Measurements from ENCODE around the gene KLF12. TPM values are rescaled to one million over a fixed set of nuclear protein-coding genes. Genes with fewer than 3 reads are reported as not detected.

The KLF12 gene
- polyA plus RNA-seq, 3 donors from 2014 or later, result 19.6 to 28.1 (median 21.4) TPM

DNA sequence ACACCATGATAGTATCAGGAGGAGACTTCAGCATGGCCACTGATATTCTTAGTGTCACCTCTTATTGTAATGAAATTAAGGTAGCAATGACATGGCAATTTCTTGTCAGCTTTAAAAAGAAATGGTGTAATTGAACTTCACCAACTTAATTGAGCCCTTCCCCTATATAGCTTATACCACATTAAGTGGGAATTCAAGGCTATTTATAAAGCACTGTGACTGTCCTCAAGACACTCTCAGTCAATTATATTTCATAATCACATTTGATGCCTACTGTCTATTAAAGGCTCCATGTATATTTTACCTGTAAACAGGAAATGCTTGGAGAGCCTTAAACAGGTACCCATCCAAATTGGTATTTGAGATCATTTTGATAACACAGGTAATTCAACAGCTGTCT, 28.3 kb downstream of the KLF12 start:
- peaks cover 63 to 95% of the 10 kb centered on the region in 2 donors for H3K4me1 Mint-ChIP-seq
- peaks cover 0 to 4% (median 0%) of the 10 kb centered on the region in 3 donors for H3K36me3 Mint-ChIP-seq
- H3K27me3 Mint-ChIP-seq (ENCODE audit: low read depth in 3 of 3), result no peaks in the 10 kb centered on the region
- no peak overlapping the region for H3K27ac Mint-ChIP-seq
- no peak overlapping the region for H3K4me3 Mint-ChIP-seq
- H3K9me3 Mint-ChIP-seq, result no peaks in the 10 kb centered on the region
- DNase-seq, result no peak

DNA sequence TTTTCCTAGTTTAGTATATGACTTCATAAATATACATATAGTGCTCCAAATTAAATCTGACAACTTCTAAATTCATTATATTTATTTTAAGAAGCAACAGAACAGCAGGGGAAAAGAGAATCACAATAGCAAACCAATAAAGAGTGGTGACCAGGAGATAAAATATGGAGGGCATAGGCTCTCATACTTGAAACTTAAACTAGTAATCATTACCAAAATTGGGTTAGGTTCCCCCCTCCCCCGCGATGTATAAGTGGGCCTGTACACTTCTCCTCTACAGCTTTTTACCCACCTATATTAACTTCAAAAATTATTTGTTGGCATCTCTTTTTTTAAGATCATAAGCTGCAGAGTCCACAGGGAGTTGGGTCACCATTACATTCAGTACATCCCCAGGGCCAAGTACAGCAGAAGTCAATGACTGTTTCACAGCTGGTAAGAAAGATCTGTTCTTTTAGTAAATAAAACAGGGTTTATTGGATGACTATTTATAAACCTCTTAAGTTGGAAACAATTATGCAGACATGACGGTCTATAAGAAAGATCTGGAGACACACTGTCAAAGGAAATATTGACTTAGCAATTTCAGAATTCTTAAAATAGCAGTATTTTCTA, 29.4 kb downstream of the KLF12 start:
- no peak overlapping the region for H3K4me3 Mint-ChIP-seq
- H3K4me1 Mint-ChIP-seq, result peaks cover 61 to 95% of the 10 kb centered on the region in 2 donors
- H3K27ac Mint-ChIP-seq, result peak overlapping the region in 1 of 6 donors; percentile 26

DNA sequence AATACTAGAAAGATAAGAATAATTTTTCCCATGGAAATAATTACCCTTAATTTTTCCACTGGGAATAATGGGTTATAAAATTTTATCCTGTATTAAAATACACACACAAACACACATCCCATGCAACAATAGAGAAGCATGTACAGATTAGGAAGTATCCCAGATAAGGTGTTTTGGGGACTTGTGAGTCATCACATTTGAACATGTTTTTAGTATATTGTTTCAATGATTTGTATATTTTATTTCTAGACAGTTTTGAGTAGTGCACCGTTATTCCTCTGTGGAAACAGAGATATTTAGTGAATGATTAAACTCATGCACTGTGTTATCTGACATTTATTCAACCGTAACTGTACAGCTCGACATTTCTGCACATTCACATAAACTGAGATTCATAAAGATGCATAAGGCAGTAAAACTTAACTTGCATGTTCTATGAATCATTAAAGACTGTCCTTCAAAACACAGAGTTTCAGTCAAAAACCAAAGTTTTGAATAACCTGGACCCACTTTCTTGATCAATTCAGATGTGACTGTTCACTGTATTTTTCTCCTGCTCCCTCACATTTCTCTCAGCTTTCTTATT, 30.1 kb downstream of the KLF12 start:
- Mint-ChIP-seq H3K27ac (peak overlapping the region in 1 of 6 donors; percentile 26), H3K4me3 (no peak overlapping the region), H3K36me3 (peaks cover 0 to 4% (median 0%) of the 10 kb centered on the region in 3 donors), H3K27me3 (ENCODE audit: low read depth in 3 of 3) (no peaks in the 10 kb centered on the region), H3K9me3 (no peaks in the 10 kb centered on the region), H3K4me1 (peaks cover 63 to 95% of the 10 kb centered on the region in 2 donors)
- DNase-seq, result no peak

More for the DNA sequence above, 29.4 kb downstream of the KLF12 start:
- Mint-ChIP-seq H3K27me3 (ENCODE audit: low read depth in 3 of 3) (no peaks in the 10 kb centered on the region), H3K9me3 (no peaks in the 10 kb centered on the region), H3K36me3 (peaks cover 0 to 4% (median 0%) of the 10 kb centered on the region in 3 donors)
- DNase-seq, result no peak

DNA sequence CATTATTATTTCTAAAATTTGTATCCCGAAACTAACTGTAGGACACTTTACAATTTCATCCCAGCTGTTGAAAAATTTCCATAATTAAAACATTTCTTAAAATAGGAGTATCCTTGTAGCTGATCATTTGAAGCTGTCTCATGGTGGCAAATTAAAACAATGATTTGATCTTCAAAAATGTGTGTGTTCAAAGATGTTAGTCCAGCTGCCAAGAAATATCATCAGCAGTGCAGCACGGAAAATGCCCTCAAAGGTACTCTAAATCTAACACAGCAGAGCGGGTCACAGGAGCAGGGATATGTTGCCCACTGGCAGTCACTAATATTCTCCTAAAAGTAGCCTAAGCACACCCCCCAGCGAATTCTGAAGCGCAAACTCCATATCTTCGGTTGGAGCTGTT, 31.0 kb downstream of the KLF12 start:
- H3K27ac Mint-ChIP-seq, result no peak overlapping the region
- H3K4me1 Mint-ChIP-seq, result peaks cover 65 to 94% of the 10 kb centered on the region in 2 donors
- DNase-seq, result no peak
- H3K4me3 Mint-ChIP-seq, result no peak overlapping the region
- H3K9me3 Mint-ChIP-seq, result no peaks in the 10 kb centered on the region
- H3K36me3 Mint-ChIP-seq, result peaks cover 0 to 4% (median 0%) of the 10 kb centered on the region in 3 donors
- no peaks in the 10 kb centered on the region for H3K27me3 Mint-ChIP-seq (ENCODE audit: low read depth in 3 of 3)

DNA sequence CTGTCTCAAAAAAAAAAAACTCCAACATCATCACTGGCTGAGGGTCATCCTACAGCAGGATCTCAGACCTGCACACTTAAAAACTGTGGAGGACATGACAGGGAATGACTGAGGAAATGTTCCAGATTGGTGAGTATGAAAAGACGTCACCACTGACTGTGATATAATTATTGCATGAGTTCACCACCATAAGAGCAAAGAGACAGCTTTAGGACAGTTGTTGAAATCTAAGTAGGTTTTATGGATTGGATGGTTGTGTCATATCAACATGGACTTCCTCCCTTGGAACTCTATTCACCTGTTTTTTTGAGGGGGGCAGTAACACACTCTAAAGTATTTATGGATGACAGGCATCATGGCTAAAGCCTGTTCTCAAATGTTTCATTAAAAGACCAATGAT, 31.5 kb downstream of the KLF12 start:
- Mint-ChIP-seq H3K27me3 (ENCODE audit: low read depth in 3 of 3) (no peaks in the 10 kb centered on the region), H3K36me3 (peaks cover 0 to 4% (median 0%) of the 10 kb centered on the region in 3 donors), H3K4me3 (no peak overlapping the region), H3K9me3 (no peaks in the 10 kb centered on the region), H3K4me1 (peaks cover 68 to 94% of the 10 kb centered on the region in 2 donors), H3K27ac (peak overlapping the region in 2 of 6 donors; percentile 39 to 80)
- DNase-seq, result no peak

DNA sequence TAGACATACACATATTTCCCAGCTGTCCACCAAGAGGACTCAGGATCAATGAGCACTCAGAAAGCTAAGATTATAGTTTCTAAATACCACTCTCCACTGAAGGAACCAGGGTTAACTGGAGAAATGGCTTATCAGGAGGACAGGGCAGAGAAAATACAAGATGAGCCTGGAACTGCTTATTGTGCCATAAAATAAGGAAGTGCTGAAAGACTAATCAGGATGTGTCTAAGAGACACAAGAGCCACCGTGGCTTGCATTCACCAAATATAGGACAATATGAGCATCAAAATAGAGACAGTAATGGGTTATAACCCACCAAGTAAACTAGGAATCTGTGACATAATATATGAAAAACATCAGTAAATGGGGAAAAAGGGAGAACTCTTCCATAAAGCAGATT, 32.8 kb downstream of the KLF12 start:
- DNase-seq, result no peak
- Mint-ChIP-seq H3K27ac (peak overlapping the region in 1 of 6 donors; percentile 26), H3K36me3 (peaks cover 0 to 4% (median 0%) of the 10 kb centered on the region in 3 donors), H3K9me3 (no peaks in the 10 kb centered on the region), H3K27me3 (ENCODE audit: low read depth in 3 of 3) (no peaks in the 10 kb centered on the region), H3K4me3 (no peak overlapping the region), H3K4me1 (peaks cover 63 to 94% of the 10 kb centered on the region in 2 donors)

DNA sequence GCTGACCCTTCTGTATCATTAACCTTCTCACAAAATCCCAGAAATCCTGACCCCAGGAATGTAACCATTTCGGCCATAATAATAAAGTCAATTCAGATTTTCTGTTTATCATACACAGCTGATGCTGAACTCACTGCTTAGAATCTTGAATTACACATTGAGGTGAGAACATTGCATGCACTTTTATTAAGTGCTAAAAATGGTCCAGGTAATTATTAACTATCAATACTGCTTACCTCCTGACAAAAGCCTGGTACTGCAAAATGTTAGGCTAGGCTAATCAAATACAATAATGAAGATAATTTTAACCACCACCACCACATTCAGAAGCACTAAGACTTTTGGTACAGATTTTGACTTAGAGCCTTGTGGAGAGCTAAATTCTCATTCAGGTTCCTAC, 36.1 kb downstream of the KLF12 start:
- peaks cover 0 to 3% (median 0%) of the 10 kb centered on the region in 3 donors for H3K27me3 Mint-ChIP-seq (ENCODE audit: low read depth in 3 of 3)
- no peak for DNase-seq
- H3K9me3 Mint-ChIP-seq, result no peaks in the 10 kb centered on the region
- no peak overlapping the region for H3K27ac Mint-ChIP-seq
- H3K4me1 Mint-ChIP-seq, result peaks cover 62 to 92% of the 10 kb centered on the region in 2 donors
- H3K4me3 Mint-ChIP-seq, result no peak overlapping the region
- peaks cover 0 to 4% (median 0%) of the 10 kb centered on the region in 3 donors for H3K36me3 Mint-ChIP-seq

DNA sequence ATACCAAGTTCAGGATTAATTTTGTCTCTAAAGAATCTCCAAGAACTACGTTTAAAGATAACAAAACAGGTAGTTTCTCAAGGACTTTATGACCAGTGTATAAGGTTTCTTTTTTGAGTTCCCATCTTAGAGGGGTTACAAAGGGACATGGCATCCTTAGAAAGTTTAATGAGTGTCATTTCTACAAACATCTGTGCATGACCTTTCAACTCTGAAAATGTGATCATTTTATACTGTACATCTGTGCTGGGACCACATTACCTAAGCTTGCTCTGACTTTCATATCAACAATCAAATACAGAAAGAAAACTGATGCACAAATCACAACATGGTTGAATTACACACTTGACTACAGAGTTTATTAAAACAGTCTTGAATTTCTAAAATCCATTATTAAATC, 37.1 kb downstream of the KLF12 start:
- Mint-ChIP-seq H3K4me3 (peak overlapping the region in 1 of 5 donors; percentile 44), H3K9me3 (no peaks in the 10 kb centered on the region), H3K27ac (no peak overlapping the region), H3K4me1 (peaks cover 67 to 92% of the 10 kb centered on the region in 2 donors), H3K27me3 (ENCODE audit: low read depth in 3 of 3) (peaks cover 0 to 3% (median 0%) of the 10 kb centered on the region in 3 donors), H3K36me3 (peaks cover 0 to 4% (median 0%) of the 10 kb centered on the region in 3 donors)
- DNase-seq, result no peak

DNA sequence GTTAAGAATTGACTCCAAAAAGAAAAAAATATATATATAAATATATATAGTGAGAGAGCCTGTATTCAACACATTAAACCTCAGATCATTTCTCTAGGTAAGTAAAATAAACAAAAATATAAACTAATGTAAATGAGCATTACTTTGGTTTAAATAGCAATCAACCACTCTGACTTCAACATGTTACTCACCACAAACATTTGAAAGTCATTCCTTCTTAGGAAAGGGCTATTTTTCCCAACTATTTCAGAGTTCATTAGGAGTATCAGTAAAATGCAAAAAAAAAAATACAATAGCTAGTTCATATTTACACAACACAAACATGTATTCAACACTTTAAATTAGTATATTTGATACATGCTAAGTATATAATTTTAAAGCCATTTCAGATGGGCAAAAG, 40.5 kb downstream of the KLF12 start:
- no peaks in the 10 kb centered on the region for H3K9me3 Mint-ChIP-seq
- H3K4me1 Mint-ChIP-seq, result peaks cover 66 to 92% of the 10 kb centered on the region in 2 donors
- no peak overlapping the region for H3K27ac Mint-ChIP-seq
- no peaks in the 10 kb centered on the region for H3K36me3 Mint-ChIP-seq
- peaks cover 0 to 3% (median 0%) of the 10 kb centered on the region in 3 donors for H3K27me3 Mint-ChIP-seq (ENCODE audit: low read depth in 3 of 3)
- no peak for DNase-seq
- H3K4me3 Mint-ChIP-seq, result no peak overlapping the region

DNA sequence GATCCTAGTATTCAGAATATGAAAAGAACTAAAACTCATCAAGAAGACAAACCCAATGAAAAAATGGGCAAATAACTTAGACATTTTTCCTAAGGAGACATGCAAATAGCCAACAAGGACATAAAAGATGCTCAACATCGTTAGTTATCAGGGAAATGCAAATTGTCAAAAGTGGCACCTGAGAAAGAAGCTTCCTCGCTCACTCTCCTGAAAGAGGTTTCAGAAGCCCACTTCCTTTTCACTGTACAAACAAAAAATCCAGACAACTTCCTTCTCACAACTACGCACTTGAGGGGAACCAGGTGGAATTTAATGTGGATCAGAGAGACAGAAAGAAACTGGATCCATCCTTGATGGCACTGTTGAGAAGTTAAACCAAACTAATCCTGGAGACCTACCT, 41.5 kb downstream of the KLF12 start:
- no peak for DNase-seq
- Mint-ChIP-seq H3K9me3 (no peaks in the 10 kb centered on the region), H3K4me1 (peaks cover 72 to 93% of the 10 kb centered on the region in 2 donors), H3K27ac (peak overlapping the region; percentile 52 to 81 (median 64)), H3K4me3 (peak overlapping the region in 3 of 5 donors; percentile 27 to 50 (median 38)), H3K36me3 (no peaks in the 10 kb centered on the region), H3K27me3 (ENCODE audit: low read depth in 3 of 3) (peaks cover 0 to 3% (median 0%) of the 10 kb centered on the region in 3 donors)

DNA sequence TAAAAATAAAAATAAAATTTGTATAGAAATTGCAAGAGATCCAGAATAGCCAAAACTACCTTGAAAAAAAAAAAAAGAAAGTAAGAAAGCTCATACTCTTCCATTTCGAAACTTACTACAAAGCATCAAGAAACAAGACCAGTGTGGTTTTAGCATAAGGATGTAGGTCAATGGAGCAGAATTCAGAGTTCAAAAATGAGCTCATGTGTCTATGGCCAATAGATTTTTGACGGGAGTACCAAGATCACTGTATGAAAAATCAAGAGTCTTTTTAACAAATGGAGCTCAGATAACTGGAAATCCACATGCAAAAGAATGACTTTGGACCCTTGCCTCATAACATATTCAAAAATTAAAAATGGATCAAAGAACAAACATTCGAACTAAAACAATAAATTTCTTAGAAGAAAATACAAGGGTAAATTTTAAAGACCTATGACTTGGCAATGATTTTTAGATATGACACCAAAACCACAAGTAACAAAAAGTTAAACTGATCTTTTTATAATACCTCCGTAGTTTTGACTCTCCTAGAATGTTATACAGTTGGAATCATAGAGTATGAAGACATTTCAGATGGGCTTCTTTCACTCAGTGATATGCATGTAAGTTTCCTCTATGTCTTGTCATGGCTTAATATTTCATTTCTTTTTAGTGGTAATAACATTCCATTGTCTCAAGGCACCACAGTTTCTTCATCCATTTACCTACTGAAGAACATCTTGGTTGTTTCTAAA, 43.2 kb downstream of the KLF12 start:
- peak overlapping the region; percentile 36 to 78 (median 71) for H3K4me3 Mint-ChIP-seq
- H3K9me3 Mint-ChIP-seq, result no peaks in the 10 kb centered on the region
- peaks cover 0 to 3% (median 0%) of the 10 kb centered on the region in 3 donors for H3K27me3 Mint-ChIP-seq (ENCODE audit: low read depth in 3 of 3)
- H3K4me1 Mint-ChIP-seq, result peaks cover 79 to 93% of the 10 kb centered on the region in 2 donors
- DNase-seq, result peak in 2 of 3 donors; percentile 26 to 45
- H3K36me3 Mint-ChIP-seq, result no peaks in the 10 kb centered on the region
- H3K27ac Mint-ChIP-seq, result peak overlapping the region; percentile 51 to 90 (median 60)

DNA sequence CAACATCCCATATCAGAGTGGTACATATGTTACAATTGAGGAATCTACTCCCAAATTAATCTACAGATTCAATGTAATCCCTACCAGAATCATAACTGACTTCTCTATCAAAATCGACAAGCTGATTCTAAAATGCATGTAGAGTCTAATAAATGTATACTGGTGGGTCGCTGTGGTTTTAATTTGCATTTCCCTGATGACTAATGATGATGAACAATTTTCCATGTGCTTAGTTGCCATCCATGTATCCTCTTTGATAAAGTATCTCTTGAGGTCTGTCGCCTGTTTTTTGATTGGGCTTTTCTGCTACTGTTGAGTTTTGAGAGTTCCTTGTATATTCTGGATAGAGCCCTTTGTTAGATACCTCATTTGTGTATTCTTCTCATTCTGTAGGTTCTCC, 43.8 kb downstream of the KLF12 start:
- no peaks in the 10 kb centered on the region for H3K36me3 Mint-ChIP-seq
- H3K9me3 Mint-ChIP-seq, result no peaks in the 10 kb centered on the region
- H3K4me1 Mint-ChIP-seq, result peaks cover 74 to 89% of the 10 kb centered on the region in 2 donors
- peak overlapping the region; percentile 9 to 90 (median 71) for H3K27ac Mint-ChIP-seq
- no peak for DNase-seq
- peaks cover 0 to 3% (median 0%) of the 10 kb centered on the region in 3 donors for H3K27me3 Mint-ChIP-seq (ENCODE audit: low read depth in 3 of 3)
- peak overlapping the region; percentile 28 to 78 (median 45) for H3K4me3 Mint-ChIP-seq

DNA sequence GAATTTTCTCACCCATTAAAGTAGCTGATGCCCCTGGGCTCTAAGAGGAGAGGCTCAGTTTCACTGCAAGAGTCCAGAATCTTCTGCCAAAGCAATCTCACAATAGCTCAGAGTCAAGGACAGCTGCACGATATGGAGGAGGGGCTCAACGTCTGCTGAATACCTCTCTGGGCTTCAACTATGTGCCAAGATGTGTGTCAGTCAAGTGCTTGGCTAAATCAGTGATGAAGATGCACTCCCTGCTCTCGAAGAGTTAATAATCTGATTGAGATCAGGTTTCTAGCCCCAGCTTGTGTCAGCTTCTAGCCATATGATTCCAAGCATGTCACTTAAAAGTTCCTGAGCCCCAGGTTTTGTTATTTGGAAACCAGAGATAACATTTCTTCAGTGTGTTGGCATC, 46.8 kb downstream of the KLF12 start:
- Mint-ChIP-seq H3K27me3 (ENCODE audit: low read depth in 3 of 3) (no peaks in the 10 kb centered on the region), H3K27ac (peak overlapping the region in 5 of 6 donors; percentile 34 to 71 (median 60)), H3K4me3 (no peak overlapping the region), H3K4me1 (peaks cover 84 to 94% of the 10 kb centered on the region in 2 donors), H3K36me3 (no peaks in the 10 kb centered on the region), H3K9me3 (no peaks in the 10 kb centered on the region)
- no peak for DNase-seq
